ENCODE data around the gene SH3TC1.

The SH3TC1 gene

GRCh38 chr4:8153441-8153840, 45.6 kb upstream of the SH3TC1 start:
- H3K4me3 ChIP-seq (ENCODE audit: low read depth, low read length): no peak overlapping the region
- no peak for TF ChIP-seq CTCF (IDR thresholded peaks at IDR 0.05; ENCODE audit: control insufficient read depth, extremely low read depth, insufficient read depth)
- DNase-seq (ENCODE audit: low read depth): no peak

- TF ChIP-seq CTCF (IDR thresholded peaks at IDR 0.05; ENCODE audit: control insufficient read depth, extremely low read depth, insufficient read depth): no peak
- no peak overlapping the region for H3K4me3 ChIP-seq (ENCODE audit: low read depth, low read length)
These were observed 44.0 kb upstream of the SH3TC1 start for GRCh38 chr4:8155048-8155447.

DNA sequence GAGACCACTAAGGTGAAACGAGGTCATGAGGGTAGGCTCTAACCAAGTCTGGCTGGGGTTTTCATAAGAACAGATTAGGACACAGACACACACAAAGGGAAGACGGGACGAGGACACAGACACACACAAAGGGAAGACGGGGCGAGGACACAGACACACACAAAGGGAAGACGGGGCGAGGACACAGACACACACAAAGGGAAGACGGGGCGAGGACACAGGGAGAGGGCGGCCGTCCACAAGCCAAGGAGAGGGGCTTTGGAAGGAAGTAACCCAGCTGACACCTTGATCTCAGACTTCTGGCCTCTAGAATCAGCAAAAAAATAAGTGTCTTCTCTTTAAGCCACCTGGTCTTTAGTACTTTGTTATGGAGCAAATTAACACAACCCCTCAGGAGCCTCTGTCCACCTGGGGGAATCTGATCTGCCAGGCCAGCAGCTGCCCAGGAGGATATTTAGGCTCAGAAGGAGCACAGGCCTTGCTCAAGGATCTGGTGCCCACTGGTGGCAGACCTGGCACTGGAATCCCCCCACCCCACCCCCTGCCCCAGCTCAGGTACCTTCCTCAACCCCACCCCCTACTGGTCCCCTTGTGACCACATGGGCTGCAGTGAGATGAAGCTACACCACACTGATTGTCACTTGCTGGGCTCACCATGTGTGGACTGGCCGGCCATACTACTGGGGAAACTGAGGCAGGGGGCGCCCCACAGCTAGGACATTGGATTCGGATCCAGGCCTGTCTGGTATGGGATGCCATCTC, 43.2 kb upstream of the SH3TC1 start:
- no peak for TF ChIP-seq CTCF (IDR thresholded peaks at IDR 0.05; ENCODE audit: control insufficient read depth, extremely low read depth, insufficient read depth)
- DNase-seq (ENCODE audit: low read depth): no peak
- H3K4me3 ChIP-seq (ENCODE audit: low read depth, low read length): no peak overlapping the region

More at GRCh38 chr4:8155048-8155447, 44.0 kb upstream of the SH3TC1 start:
- no peak for DNase-seq (ENCODE audit: low read depth)

DNA sequence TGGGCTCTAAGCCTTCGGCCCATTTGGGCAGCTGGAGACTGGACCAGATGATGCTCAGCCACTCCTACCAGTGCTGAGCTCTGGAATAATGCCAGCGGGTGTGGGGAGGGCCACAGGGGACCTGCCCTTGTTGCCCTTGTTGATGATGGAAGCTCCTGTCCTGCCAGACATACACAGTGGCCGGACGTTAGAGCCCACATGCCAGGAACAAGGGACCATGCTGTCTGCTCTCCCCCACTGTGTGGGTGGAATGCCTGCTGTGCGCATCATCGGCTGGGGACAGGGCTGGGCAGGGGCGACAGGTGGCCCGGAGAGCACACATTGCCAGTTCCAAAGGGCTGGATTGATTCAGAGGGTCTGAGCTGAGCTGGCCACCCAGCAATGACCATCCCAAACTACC, 42.5 kb upstream of the SH3TC1 start:
- DNase-seq (ENCODE audit: low read depth): no peak
- H3K4me3 ChIP-seq (ENCODE audit: low read depth, low read length): no peak overlapping the region
- no peak for TF ChIP-seq CTCF (IDR thresholded peaks at IDR 0.05; ENCODE audit: control insufficient read depth, extremely low read depth, insufficient read depth)

DNA sequence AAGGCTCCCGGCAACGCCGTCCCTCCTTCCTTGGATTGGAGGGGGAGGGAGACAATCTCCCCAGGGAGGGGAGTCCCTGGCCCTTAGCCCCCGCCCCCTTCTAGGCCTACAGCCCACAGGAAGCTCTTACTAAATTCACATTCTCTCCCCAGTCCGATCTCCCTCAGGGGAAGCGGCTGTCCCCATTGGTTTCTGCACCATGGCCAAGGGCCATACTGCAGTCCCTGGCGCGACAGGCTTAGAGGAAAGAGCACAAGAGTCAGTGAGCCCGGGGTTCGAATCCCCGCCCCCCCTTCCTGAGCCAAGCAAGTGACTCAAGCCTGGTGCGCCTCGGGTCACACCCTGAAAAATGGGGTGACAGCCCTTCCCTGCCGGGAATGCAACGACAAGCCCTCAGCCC, 41.6 kb upstream of the SH3TC1 start:
- no peak overlapping the region for H3K4me3 ChIP-seq (ENCODE audit: low read depth, low read length)
- TF ChIP-seq CTCF (IDR thresholded peaks at IDR 0.05; ENCODE audit: control insufficient read depth, extremely low read depth, insufficient read depth): no peak

GRCh38 chr4:8157944-8158709, 41.0 kb upstream of the SH3TC1 start:
- H3K4me3 ChIP-seq (ENCODE audit: low read depth, low read length): peak overlapping the region; percentile 95
- TF ChIP-seq CTCF (IDR thresholded peaks at IDR 0.05; ENCODE audit: control insufficient read depth, extremely low read depth, insufficient read depth): no peak
- DNase-seq (ENCODE audit: low read depth): no peak

More for the DNA sequence above, 41.6 kb upstream of the SH3TC1 start:
- DNase-seq (ENCODE audit: low read depth): no peak

Measured in LNCaP clone FGC (cell line).